AG04450 (cell line): ENCODE measurements around the gene FAM200B. TPM values are rescaled to one million over a fixed set of nuclear protein-coding genes. Genes with fewer than 3 reads are reported as not detected.

ENCODE experiments used
- CTCF ChIA-PET: fragments of 300-600, 350-600 bp; formaldehyde crosslinking; extraction: SDS; loops from one replicate; lab custom pipeline; 2022; ENCODE audit warnings: antibody characterized with exemption, inconsistent platforms; lab: Charles Lee
- POLR2A ChIA-PET: fragments of 350-600 bp; formaldehyde crosslinking; extraction: SDS; loops from one replicate; lab custom pipeline; 2021; ENCODE audit warnings: antibody characterized with exemption, inconsistent platforms; lab: Yijun Ruan, JAX
- DNase-seq: peaks from one replicate; pipeline ENCODE4 v3.0.0-alpha.2; 2011; ENCODE audit warnings: low read depth, low spot score
- H3K27ac ChIP-seq: one replicate; pipeline ENCODE4 v1.5.1; 2012; ENCODE audit warnings: low read depth, low read length, control low read depth
- H3K27me3 ChIP-seq: one replicate; pipeline ENCODE4 v1.6.0; 2012; ENCODE audit warnings: low read length; ENCODE audit not compliant: control insufficient read depth, insufficient read depth
- H3K4me3 ChIP-seq: 2 replicates; pipeline ENCODE4 v1.5.1; 2011; ENCODE audit warnings: mild to moderate bottlenecking, low read depth, low read length, control low read depth
- H3K9me3 ChIP-seq: 2 replicates; pipeline ENCODE4 v1.5.1; 2012; ENCODE audit warnings: low read length; ENCODE audit not compliant: control insufficient read depth, insufficient read depth
- polyA plus RNA-seq: library from polyadenylated mRNA; depleted of rRNA; stranded (reverse); fragments of >200 nt; gene quantifications from 2 replicates; pipeline ENCODE4 v1.2.3, GENCODE V29; 2011
- TF ChIP-seq, protein P1 (sequence below): IDR thresholded peaks from 2 replicates; pipeline ENCODE4 v1.5.1; 2011; ENCODE audit warnings: low read depth, low read length, control low read depth, inconsistent platforms

Gene FAM200B
- polyA plus RNA-seq, 1 experiment, result 47.3 TPM

DNA sequence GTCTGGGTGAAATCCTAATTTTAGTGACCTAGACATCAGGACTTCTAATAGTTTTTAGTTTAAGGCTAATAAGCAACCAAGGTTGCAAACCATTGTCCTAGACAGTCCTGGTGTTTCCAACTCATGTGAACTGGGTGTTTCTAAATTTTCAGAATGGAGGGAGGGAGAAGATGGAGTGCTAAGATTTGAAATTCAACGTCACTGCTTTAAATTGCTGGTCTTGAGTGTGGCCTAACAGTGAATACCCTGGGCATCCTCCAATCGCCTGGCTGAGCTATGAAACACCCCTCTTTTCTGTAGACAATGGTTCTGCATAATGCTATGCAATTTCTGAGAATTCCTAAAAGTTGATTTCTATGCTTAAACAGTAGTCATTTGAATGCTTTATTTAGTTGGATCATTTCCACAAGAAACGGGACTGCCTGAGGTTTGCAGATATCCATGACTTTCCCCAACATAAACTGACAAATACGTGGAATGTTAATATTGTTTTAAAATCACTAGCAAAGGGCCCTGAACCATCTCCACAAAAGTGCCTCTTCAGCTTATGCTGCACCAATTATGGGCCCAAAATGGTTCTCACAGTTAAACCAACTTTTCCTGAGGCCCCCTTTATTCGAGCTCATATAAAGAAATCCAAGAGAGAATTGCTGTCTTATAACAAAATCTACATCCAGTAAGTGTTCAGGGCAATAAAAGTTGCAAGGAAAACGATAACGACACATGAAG, 27.6 kb upstream of the FAM200B start:
- no peaks in the 10 kb centered on the region for H3K27me3 ChIP-seq
- TF ChIP-seq, protein P1, sequence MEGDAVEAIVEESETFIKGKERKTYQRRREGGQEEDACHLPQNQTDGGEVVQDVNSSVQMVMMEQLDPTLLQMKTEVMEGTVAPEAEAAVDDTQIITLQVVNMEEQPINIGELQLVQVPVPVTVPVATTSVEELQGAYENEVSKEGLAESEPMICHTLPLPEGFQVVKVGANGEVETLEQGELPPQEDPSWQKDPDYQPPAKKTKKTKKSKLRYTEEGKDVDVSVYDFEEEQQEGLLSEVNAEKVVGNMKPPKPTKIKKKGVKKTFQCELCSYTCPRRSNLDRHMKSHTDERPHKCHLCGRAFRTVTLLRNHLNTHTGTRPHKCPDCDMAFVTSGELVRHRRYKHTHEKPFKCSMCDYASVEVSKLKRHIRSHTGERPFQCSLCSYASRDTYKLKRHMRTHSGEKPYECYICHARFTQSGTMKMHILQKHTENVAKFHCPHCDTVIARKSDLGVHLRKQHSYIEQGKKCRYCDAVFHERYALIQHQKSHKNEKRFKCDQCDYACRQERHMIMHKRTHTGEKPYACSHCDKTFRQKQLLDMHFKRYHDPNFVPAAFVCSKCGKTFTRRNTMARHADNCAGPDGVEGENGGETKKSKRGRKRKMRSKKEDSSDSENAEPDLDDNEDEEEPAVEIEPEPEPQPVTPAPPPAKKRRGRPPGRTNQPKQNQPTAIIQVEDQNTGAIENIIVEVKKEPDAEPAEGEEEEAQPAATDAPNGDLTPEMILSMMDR, result no peak
- ChIA-PET CTCF (interaction anchor here (0.5 to 1.2 kb wide), 4 partner anchors 29 to 151 kb away, joined by 3 to 4 read pairs (median 3); no protein-coding TSS in a partner anchor), POLR2A (interaction anchor here (0.7 to 4.4 kb wide), 5 partner anchors 13 to 165 kb away, joined by 3 to 25 read pairs (median 4); partner anchors contain the start of gene FAM200B)
- peak overlapping the region; percentile 77 for H3K4me3 ChIP-seq
- H3K9me3 ChIP-seq, result peaks cover 5% of the 10 kb centered on the region
- no peak overlapping the region for H3K27ac ChIP-seq
- DNase-seq, result no peak

- Histone ChIP-seq H3K4me3 (peak overlapping the region; percentile 77), H3K27ac (peak overlapping the region; percentile 60), H3K27me3 (no peaks in the 10 kb centered on the region), H3K9me3 (peaks cover 5% of the 10 kb centered on the region)
- ChIA-PET POLR2A (interaction anchor here (0.7 to 4.4 kb wide), 6 partner anchors 12 to 165 kb away, joined by 3 to 25 read pairs (median 4); partner anchors contain the start of gene FAM200B), CTCF (interaction anchor here (0.7 to 1.1 kb wide), 2 partner anchors 54 to 151 kb away, joined by 3 read pairs; no protein-coding TSS in a partner anchor)
- TF ChIP-seq, protein P1, result no peak
- DNase-seq, result no peak
Measured at GRCh38 chr4:15654593-15655222, 26.9 kb upstream of the FAM200B start.

DNA sequence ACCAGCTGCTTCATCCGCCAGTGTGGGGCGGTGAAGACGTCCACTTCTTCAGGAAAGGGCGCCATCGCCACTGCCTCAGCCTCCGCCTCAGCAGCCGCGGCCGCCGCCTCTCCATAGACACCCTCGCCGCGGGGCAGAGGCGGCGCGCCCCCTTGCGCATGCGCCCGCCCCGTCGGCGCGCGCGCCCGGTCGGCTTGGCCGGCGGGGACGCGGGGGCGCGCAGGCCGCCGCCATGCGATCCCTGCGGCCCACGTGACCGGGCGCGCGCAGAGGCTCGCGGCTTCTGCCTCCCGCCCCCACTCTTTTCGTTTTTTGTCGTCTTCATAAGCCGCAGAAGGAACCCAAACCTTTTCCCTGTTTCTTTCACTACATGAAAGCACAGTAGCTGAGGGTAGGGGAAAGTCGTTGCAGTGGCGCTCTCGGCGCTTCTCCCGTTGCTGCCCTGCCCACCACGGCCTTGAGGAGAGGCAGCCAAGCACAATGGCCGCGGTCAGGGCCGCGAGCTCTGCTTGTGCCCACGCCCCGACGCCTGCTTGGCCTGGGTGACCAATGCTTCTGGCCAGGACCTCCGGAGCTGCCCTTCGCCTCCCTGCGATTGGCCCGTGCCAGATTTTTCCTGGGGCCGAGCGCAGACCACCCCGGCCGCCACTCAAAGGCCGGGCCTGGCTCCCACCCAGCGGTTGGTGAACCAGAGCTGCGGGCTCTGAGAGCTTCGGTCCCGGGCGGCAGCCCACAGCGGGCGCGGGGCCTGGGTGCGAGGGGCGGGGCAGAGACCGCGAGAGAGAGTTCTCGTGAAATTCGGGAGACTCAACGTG, 26.2 kb upstream of the FAM200B start, which contains the start of gene FBXL5:
TSS of gene FBXL5 (minus strand) at position 135 of the 815 bp plus-strand sequence. CDS start at position 65, 70 bp downstream.
- H3K4me3 ChIP-seq, result peak within 1 kb of the TSS; percentile 77
- H3K27me3 ChIP-seq, result no peaks in the 10 kb centered on the region
- H3K9me3 ChIP-seq, result peaks cover 5% of the 10 kb centered on the region
- DNase-seq, result peak; percentile 46
- ChIA-PET POLR2A (interaction anchor here (0.8 to 4.4 kb wide), 4 partner anchors 11 to 176 kb away, joined by 3 to 25 read pairs (median 6); partner anchors contain the start of gene FAM200B), CTCF (no interaction called here)
- TF ChIP-seq, protein P1, result no peak
- H3K27ac ChIP-seq, result peak within 1 kb of the TSS; percentile 97

- CTCF ChIA-PET, result interaction anchor here (1.9 kb wide), 1 partner anchor 177 kb away, joined by 5 read pairs; no protein-coding TSS in a partner anchor
- peak overlapping the region; percentile 97 for H3K27ac ChIP-seq
Measured at GRCh38 chr4:15656038-15656470, 25.6 kb upstream of the FAM200B start.

More at GRCh38 chr4:15656038-15656470, 25.6 kb upstream of the FAM200B start:
- Histone ChIP-seq H3K4me3 (peak overlapping the region; percentile 61), H3K27me3 (no peaks in the 10 kb centered on the region), H3K9me3 (peaks cover 5% of the 10 kb centered on the region)
- TF ChIP-seq, protein P1, result no peak
- POLR2A ChIA-PET, result interaction anchor here (4.4 kb wide), 1 partner anchor 26 kb away, joined by 25 read pairs; the partner anchor contains the start of gene FAM200B
- DNase-seq, result no peak
